A673 (cell line): ENCODE results near the gene ERI2. TPM values are rescaled to one million over a fixed set of nuclear protein-coding genes. Genes with fewer than 3 reads are reported as not detected.
A peak's percentile ranks its signal among the peaks of the same experiment; 100 is the strongest.
"Not testable (repeated sequence)": the region's sequence is repeated elsewhere in the genome, so short reads cannot be mapped to it uniquely, and the experiment has no call there.

ENCODE experiments used
- BruUV-seq: library from RNA; stranded (reverse); fragments of 400-500 nt; replicated peaks from 2 replicates; lab custom pipeline; 2021; lab: Mats Ljungman, UMichigan
- CTCF ChIA-PET: fragments of 300-600 bp; sonication (Branson Sonifier 250); formaldehyde crosslinking; loops from one replicate; lab custom pipeline; 2022; ENCODE audit warnings: antibody characterized with exemption; lab: Charles Lee
- POLR2A ChIA-PET: fragments of 300-600 bp; sonication (Branson Sonifier 250); formaldehyde crosslinking; loops from one replicate; lab custom pipeline; 2022; ENCODE audit warnings: antibody characterized with exemption; ENCODE audit not compliant: low non-redundant PET; lab: Charles Lee
- DNase-seq: peaks from one replicate; pipeline ENCODE4 v3.0.0-alpha.2; 2015; ENCODE audit warnings: low spot score
- H3K27ac ChIP-seq: fragments of 200-600 bp; sonication (generic); 2 replicates; pipeline ENCODE4 v1.5.1; 2016; ENCODE audit warnings: mixed run types, low read depth, mild to moderate bottlenecking, mixed read lengths, antibody characterized with exemption, low read length; ENCODE audit not compliant: poor library complexity, severe bottlenecking
- H3K27me3 ChIP-seq: fragments of 200-600 bp; sonication (generic); replicated peaks from 2 replicates; pipeline ENCODE4 v1.6.1; 2017; ENCODE audit warnings: mixed run types, low read depth, mild to moderate bottlenecking, mixed read lengths, antibody characterized with exemption, low read length; ENCODE audit not compliant: insufficient read depth, poor library complexity
- H3K36me3 ChIP-seq: fragments of 200-600 bp; sonication (generic); 2 replicates; pipeline ENCODE4 v1.6.1; 2016; ENCODE audit warnings: mixed run types, mild to moderate bottlenecking, mixed read lengths, antibody characterized with exemption, low read length; ENCODE audit not compliant: insufficient read depth, poor library complexity, severe bottlenecking
- H3K4me1 ChIP-seq: fragments of 200-600 bp; sonication (generic); 2 replicates; pipeline ENCODE4 v1.6.1; 2017; ENCODE audit warnings: mixed run types, mild to moderate bottlenecking, mixed read lengths, antibody characterized with exemption, low read length; ENCODE audit not compliant: insufficient read depth, poor library complexity, severe bottlenecking
- H3K4me3 ChIP-seq: fragments of 200-600 bp; sonication (generic); 2 replicates; pipeline ENCODE4 v1.5.1; 2016; ENCODE audit warnings: low read depth, mixed run types, mild to moderate bottlenecking, mixed read lengths, low read length; ENCODE audit not compliant: poor library complexity, severe bottlenecking
- H3K9me3 ChIP-seq: fragments of 200-600 bp; sonication (generic); 2 replicates; pipeline ENCODE4 v1.6.1; 2016; ENCODE audit warnings: mixed run types, low read depth, mild to moderate bottlenecking, mixed read lengths, antibody characterized with exemption, low read length; ENCODE audit not compliant: poor library complexity, severe bottlenecking
- CTCF ChIP-seq: fragments of 300-800, 200-600 bp; sonication (generic); conservative IDR thresholded peaks from 2 replicates; pipeline ENCODE4 v1.5.1; 2017; ENCODE audit warnings: low read depth, mild to moderate bottlenecking, antibody characterized with exemption, low read length, moderate library complexity, mixed read lengths
- EZH2 ChIP-seq: fragments of 200-600 bp; sonication (generic); IDR thresholded peaks from 2 replicates; pipeline ENCODE4 v1.6.1; 2017; ENCODE audit warnings: borderline replicate concordance, low read depth, mild to moderate bottlenecking, mixed read lengths, antibody characterized with exemption, low read length; ENCODE audit not compliant: poor library complexity, severe bottlenecking
- intact Hi-C: fragments of 100-400 bp; cut with micrococcal nuclease; formaldehyde crosslinking; loops from one replicate; pipeline ENCODE4 v1.10.0; 2022; ENCODE audit not compliant: unreplicated experiment
- total RNA-seq: library from RNA; stranded (reverse); gene quantifications from 2 replicates; pipeline ENCODE4 v1.2.3, GENCODE V29; 2021

ERI2 gene
- total RNA-seq, 1 experiment from 2014 or later: 24.9 TPM

- Histone ChIP-seq H3K4me1 (peaks cover 4% of the 10 kb centered on the region), H3K27ac (no peak overlapping the region), H3K36me3 (no peaks in the 10 kb centered on the region), H3K4me3 (no peak overlapping the region), H3K27me3 (peaks cover 15% of the 10 kb centered on the region), H3K9me3 (peaks cover 4% of the 10 kb centered on the region)
- intact Hi-C loops: no loop called here
- ChIA-PET POLR2A (no interaction called here), CTCF (no interaction called here)
- DNase-seq: no peak
- BruUV-seq: no TSS peak
- no peak for TF ChIP-seq CTCF
- no peak for TF ChIP-seq EZH2
Observed at GRCh38 chr16:20766294-20766693, 40.0 kb downstream of the ERI2 start.

GRCh38 chr16:20765732-20766131 lies 40.5 kb downstream of the ERI2 start:
- no TSS peak for BruUV-seq
- CTCF ChIA-PET: no interaction called here
- H3K4me3 ChIP-seq: no peak overlapping the region
- TF ChIP-seq CTCF (no peak), EZH2 (no peak)
- H3K9me3 ChIP-seq: peaks cover 4% of the 10 kb centered on the region
- DNase-seq: no peak
- H3K4me1 ChIP-seq: peaks cover 4% of the 10 kb centered on the region
- intact Hi-C loops: no loop called here
- no peaks in the 10 kb centered on the region for H3K36me3 ChIP-seq
- no peak overlapping the region for H3K27ac ChIP-seq
- POLR2A ChIA-PET: no interaction called here
- peaks cover 15% of the 10 kb centered on the region for H3K27me3 ChIP-seq

- H3K36me3 ChIP-seq, CTCF ChIA-PET, H3K27ac ChIP-seq, POLR2A ChIA-PET, H3K9me3 ChIP-seq, H3K4me1 ChIP-seq, intact Hi-C loops, DNase-seq, H3K4me3 ChIP-seq, BruUV-seq: not testable (repeated sequence)
- peaks cover 15% of the 10 kb centered on the region for H3K27me3 ChIP-seq
Observed at GRCh38 chr16:20764448-20764847, 41.8 kb downstream of the ERI2 start.

GRCh38 chr16:20763461-20764232 lies 42.6 kb downstream of the ERI2 start, which contains the start of gene ACSM3:
Gene ACSM3 (plus strand): TSS chr16:20764014. CDS start chr16:20770035, 6,021 bp downstream.
- H3K27ac ChIP-seq: no peak within 1 kb of the TSS
- DNase-seq: peak; percentile 73
- peaks cover 4% of the 10 kb centered on the region for H3K9me3 ChIP-seq
- POLR2A ChIA-PET: no interaction called here
- H3K27me3 ChIP-seq: peaks cover 15% of the 10 kb centered on the region
- intact Hi-C loops: no loop called here
- peak within 1 kb of the TSS; percentile 48 for H3K4me3 ChIP-seq
- peaks cover 4% of the 10 kb centered on the region for H3K4me1 ChIP-seq
- no peaks in the 10 kb centered on the region for H3K36me3 ChIP-seq
- no peak for TF ChIP-seq CTCF
- TF ChIP-seq EZH2: no peak
- no TSS peak for BruUV-seq
- CTCF ChIA-PET: no interaction called here
